Urinary bladder (tissue), 4 donors: ENCODE results near the gene PRKCQ. TPM values are rescaled to one million over a fixed set of nuclear protein-coding genes. Genes with fewer than 3 reads are reported as not detected.

Experiments
- DNase-seq: peaks from one replicate; pipeline ENCODE4 v3.0.0-alpha.2; 2015; ENCODE audit errors: extremely low spot score
- H3K27ac ChIP-seq: one replicate; pipeline ENCODE4 v1.5.1; 2013; ENCODE audit warnings: low read depth, mild to moderate bottlenecking, moderate library complexity
- H3K36me3 ChIP-seq: one replicate; pipeline ENCODE4 v1.6.1; 2013; ENCODE audit warnings: mild to moderate bottlenecking, moderate library complexity; ENCODE audit not compliant: insufficient read depth
- H3K4me1 ChIP-seq: one replicate; pipeline ENCODE4 v1.6.1; 2013; ENCODE audit warnings: mild to moderate bottlenecking, moderate library complexity; ENCODE audit not compliant: insufficient read depth
- H3K4me3 ChIP-seq: one replicate; pipeline ENCODE4 v1.5.1; 2013; ENCODE audit warnings: low read depth, low read length
- WGBS: extraction: QIAGEN DNeasy Blood & Tissue Kit; methylation state at CpG from one replicate; pipeline ENCODE4 v1.1.7; 2013; 5-methylcytosine and 5-hydroxymethylcytosine counted together
- polyA plus RNA-seq: library from polyadenylated mRNA; stranded (reverse); fragments of 200-250 nt; gene quantifications from one replicate; pipeline ENCODE4 v1.2.3, GENCODE V29; 2013
- total RNA-seq: library from RNA; depleted of rRNA; stranded (reverse); fragments of >200 nt; gene quantifications from one replicate; pipeline ENCODE4 v1.2.3, GENCODE V29; 2014
- donor health status: healthy with polysubstance abuse.
- donor health status: healthy.

PRKCQ gene
- total and polyA plus RNA-seq, 2 donors: 0.49 to 3.2 TPM

GRCh38 chr10:6497620-6498019 is 82.5 kb downstream of the PRKCQ start:
- H3K27ac ChIP-seq: no peak overlapping the region
- no peaks in the 10 kb centered on the region for H3K4me1 ChIP-seq
- no peak overlapping the region for H3K4me3 ChIP-seq
- WGBS: 67% methylated on average over 4 of the region's 4 CpGs
- DNase-seq: no peak
- H3K36me3 ChIP-seq: no peaks in the 10 kb centered on the region

- WGBS: 82% methylated on average over 13 of the region's 13 CpGs
- DNase-seq: no peak
These were observed 85.0 kb downstream of the PRKCQ start for GRCh38 chr10:6494936-6495592.

GRCh38 chr10:6494442-6494819 is 85.6 kb downstream of the PRKCQ start:
- no peaks in the 10 kb centered on the region for H3K36me3 ChIP-seq
- H3K4me3 ChIP-seq: no peak overlapping the region
- no peak overlapping the region for H3K27ac ChIP-seq
- 86% methylated on average over 2 of the region's 2 CpGs for WGBS
- DNase-seq: no peak
- no peaks in the 10 kb centered on the region for H3K4me1 ChIP-seq

More at GRCh38 chr10:6494936-6495592, 85.0 kb downstream of the PRKCQ start:
- Histone ChIP-seq H3K4me3 (no peak overlapping the region), H3K27ac (no peak overlapping the region), H3K36me3 (no peaks in the 10 kb centered on the region), H3K4me1 (no peaks in the 10 kb centered on the region)

GRCh38 chr10:6493521-6494441 is 86.3 kb downstream of the PRKCQ start:
- 72% methylated on average over 11 of the region's 11 CpGs for WGBS
- H3K4me3 ChIP-seq: no peak overlapping the region
- H3K4me1 ChIP-seq: no peaks in the 10 kb centered on the region
- no peaks in the 10 kb centered on the region for H3K36me3 ChIP-seq
- H3K27ac ChIP-seq: no peak overlapping the region
- DNase-seq: no peak

- Histone ChIP-seq H3K4me3 (no peak overlapping the region), H3K4me1 (no peaks in the 10 kb centered on the region), H3K36me3 (no peaks in the 10 kb centered on the region), H3K27ac (no peak overlapping the region)
- 92% methylated on average over 10 of the region's 10 CpGs for WGBS
- no peak for DNase-seq
These were observed 87.2 kb downstream of the PRKCQ start for GRCh38 chr10:6492896-6493295.

- 81% methylated on average over 9 of the region's 9 CpGs for WGBS
- H3K27ac ChIP-seq: no peak overlapping the region
- DNase-seq: no peak
- no peaks in the 10 kb centered on the region for H3K4me1 ChIP-seq
- H3K4me3 ChIP-seq: no peak overlapping the region
- H3K36me3 ChIP-seq: no peaks in the 10 kb centered on the region
These were observed 88.1 kb downstream of the PRKCQ start for GRCh38 chr10:6491841-6492609.

GRCh38 chr10:6490614-6491013 is 89.5 kb downstream of the PRKCQ start:
- Histone ChIP-seq H3K36me3 (no peaks in the 10 kb centered on the region), H3K4me1 (no peaks in the 10 kb centered on the region), H3K27ac (no peak overlapping the region), H3K4me3 (no peak overlapping the region)
- WGBS: 77% methylated on average over 4 of the region's 4 CpGs
- no peak for DNase-seq

GRCh38 chr10:6487920-6488319 is 92.2 kb downstream of the PRKCQ start:
- no peaks in the 10 kb centered on the region for H3K4me1 ChIP-seq
- no peak overlapping the region for H3K27ac ChIP-seq
- H3K4me3 ChIP-seq: no peak overlapping the region
- WGBS: 94% methylated on average over 5 of the region's 5 CpGs
- H3K36me3 ChIP-seq: no peaks in the 10 kb centered on the region
- no peak for DNase-seq

- WGBS: 88% methylated on average over 6 of the region's 6 CpGs
- Histone ChIP-seq H3K36me3 (no peaks in the 10 kb centered on the region), H3K4me3 (no peak overlapping the region), H3K4me1 (no peaks in the 10 kb centered on the region), H3K27ac (no peak overlapping the region)
- no peak for DNase-seq
These were observed 93.8 kb downstream of the PRKCQ start for GRCh38 chr10:6486309-6486708.

- Histone ChIP-seq H3K4me3 (no peak overlapping the region), H3K36me3 (no peaks in the 10 kb centered on the region), H3K27ac (no peak overlapping the region), H3K4me1 (no peaks in the 10 kb centered on the region)
- WGBS: 93% methylated on average over 9 of the region's 9 CpGs
- DNase-seq: no peak
These were observed 97.2 kb downstream of the PRKCQ start for GRCh38 chr10:6482737-6483357.

- Histone ChIP-seq H3K27ac (no peak overlapping the region), H3K4me1 (no peaks in the 10 kb centered on the region), H3K4me3 (no peak overlapping the region), H3K36me3 (no peaks in the 10 kb centered on the region)
- no peak for DNase-seq
- WGBS: 95% methylated on average over 8 of the region's 8 CpGs
These were observed 101.4 kb downstream of the PRKCQ start for GRCh38 chr10:6478722-6479121.

GRCh38 chr10:6476989-6477388 is 103.1 kb downstream of the PRKCQ start:
- WGBS: 82% methylated on average over 2 of the region's 2 CpGs
- Histone ChIP-seq H3K27ac (no peak overlapping the region), H3K4me1 (no peaks in the 10 kb centered on the region), H3K36me3 (no peaks in the 10 kb centered on the region), H3K4me3 (no peak overlapping the region)
- no peak for DNase-seq

GRCh38 chr10:6474871-6475270 is 105.2 kb downstream of the PRKCQ start:
- WGBS: 68% methylated on average over 5 of the region's 5 CpGs
- no peak for DNase-seq
- no peak overlapping the region for H3K27ac ChIP-seq
- H3K4me1 ChIP-seq: no peaks in the 10 kb centered on the region
- no peaks in the 10 kb centered on the region for H3K36me3 ChIP-seq
- H3K4me3 ChIP-seq: no peak overlapping the region
